Hepatocyte (in vitro differentiated cells): Measurements from ENCODE around the gene ZBTB20. TPM values are rescaled to one million over a fixed set of nuclear protein-coding genes. Genes with fewer than 3 reads are reported as not detected.

Experiments used
- DNase-seq: peaks from one replicate; pipeline ENCODE4 v3.0.0-alpha.2; 2016; ENCODE audit warnings: low spot score
- H2AFZ ChIP-seq: fragments of 200-600 bp; sonication (generic); 2 replicates; pipeline ENCODE4 v1.6.0; 2016; ENCODE audit warnings: antibody characterized with exemption, mild to moderate bottlenecking
- H3K27ac ChIP-seq: fragments of 200-600 bp; sonication (generic); 2 replicates; pipeline ENCODE4 v1.5.1; 2016; ENCODE audit warnings: mild to moderate bottlenecking
- H3K27me3 ChIP-seq: fragments of 200-600 bp; sonication (generic); 2 replicates; pipeline ENCODE4 v1.6.1; 2016
- H3K36me3 ChIP-seq: fragments of 200-600 bp; sonication (generic); replicated peaks from 2 replicates; pipeline ENCODE4 v1.5.1; 2016; ENCODE audit warnings: low read depth; ENCODE audit not compliant: insufficient read depth
- H3K4me1 ChIP-seq: fragments of 200-600 bp; sonication (generic); 2 replicates; pipeline ENCODE4 v1.5.1; 2016; ENCODE audit warnings: mild to moderate bottlenecking, moderate library complexity; ENCODE audit not compliant: insufficient read depth
- H3K4me2 ChIP-seq: fragments of 200-600 bp; sonication (generic); 2 replicates; pipeline ENCODE4 v1.6.0; 2016
- H3K4me3 ChIP-seq: fragments of 200-600 bp; sonication (generic); 2 replicates; pipeline ENCODE4 v1.5.1; 2016; ENCODE audit warnings: mild to moderate bottlenecking
- H3K79me2 ChIP-seq: fragments of 200-600 bp; sonication (generic); 2 replicates; pipeline ENCODE4 v1.6.0; 2017; ENCODE audit warnings: mild to moderate bottlenecking
- H3K9me2 ChIP-seq: fragments of 200-600 bp; sonication (generic); replicated peaks from 2 replicates; pipeline ENCODE4 v1.6.0; 2017; ENCODE audit warnings: mild to moderate bottlenecking; ENCODE audit not compliant: insufficient read depth
- H3K9me3 ChIP-seq: fragments of 200-600 bp; sonication (generic); 2 replicates; pipeline ENCODE4 v1.5.1; 2016; ENCODE audit warnings: low read depth, mild to moderate bottlenecking
- H4K20me1 ChIP-seq: fragments of 200-600 bp; sonication (generic); 2 replicates; pipeline ENCODE4 v1.6.0; 2016; ENCODE audit warnings: mild to moderate bottlenecking; ENCODE audit not compliant: insufficient read depth, poor library complexity, severe bottlenecking
- CTCF ChIP-seq: fragments of 200-600 bp; sonication (generic); IDR thresholded peaks from 2 replicates; pipeline ENCODE4 v1.5.1; 2016; ENCODE audit warnings: antibody characterized with exemption, mild to moderate bottlenecking; ENCODE audit not compliant: poor library complexity
- EZH2 ChIP-seq: fragments of 200-600 bp; sonication (generic); IDR thresholded peaks from 2 replicates; pipeline ENCODE4 v1.6.1; 2016; ENCODE audit warnings: antibody characterized with exemption, mild to moderate bottlenecking, borderline replicate concordance
- EZH2phosphoT487 ChIP-seq: fragments of 200-600 bp; sonication (generic); IDR thresholded peaks from one replicate; pipeline ENCODE4 v1.6.1; 2018; ENCODE audit warnings: antibody characterized with exemption, mild to moderate bottlenecking, low read depth, moderate library complexity; ENCODE audit not compliant: unreplicated experiment, severe bottlenecking
- WGBS: methylation state at CpG from one replicate; pipeline ENCODE4 v1.1.6; 2016; ENCODE audit warnings: low lambda C conversion rate; ENCODE audit errors: missing lambda C conversion rate; 5-methylcytosine and 5-hydroxymethylcytosine counted together
- polyA plus RNA-seq: library from polyadenylated mRNA; unstranded; fragments of >200 nt; fragmentation: Nextera tagmentation; extraction: Ambion mirVana; gene quantifications from 2 replicates; pipeline ENCODE4 v1.2.1, GENCODE V29; 2016
- total RNA-seq: library from RNA; depleted of rRNA; stranded (reverse); fragments of >200 nt; gene quantifications from 2 replicates; pipeline ENCODE4 v1.2.3, GENCODE V29; 2014

Gene ZBTB20
- total and polyA plus RNA-seq, 2 experiments from 2014 or later: 25.8 to 28.0 TPM

GRCh38 chr3:114336857-114337256 lies 810.2 kb downstream of the ZBTB20 start:
- no peaks in the 10 kb centered on the region for H3K9me2 ChIP-seq

GRCh38 chr3:114336122-114336697 lies 810.9 kb downstream of the ZBTB20 start:
- no peak overlapping the region for H3K4me2 ChIP-seq
- H2AFZ ChIP-seq: no peak overlapping the region
- H3K79me2 ChIP-seq: no peaks in the 10 kb centered on the region
- H3K4me1 ChIP-seq: no peaks in the 10 kb centered on the region
- no peaks in the 10 kb centered on the region for H3K9me2 ChIP-seq
- H3K27ac ChIP-seq: no peak overlapping the region
- H3K27me3 ChIP-seq: no peaks in the 10 kb centered on the region
- H4K20me1 ChIP-seq: no peaks in the 10 kb centered on the region
- WGBS: 86% methylated on average over 1 of the region's 1 CpG
- no peak overlapping the region for H3K4me3 ChIP-seq
- H3K9me3 ChIP-seq: no peaks in the 10 kb centered on the region
- TF ChIP-seq CTCF (peak; percentile 35), EZH2 (no peak)
- DNase-seq: no peak
- H3K36me3 ChIP-seq: no peaks in the 10 kb centered on the region

More at GRCh38 chr3:114336857-114337256, 810.2 kb downstream of the ZBTB20 start:
- no peaks in the 10 kb centered on the region for H4K20me1 ChIP-seq
- H3K36me3 ChIP-seq: no peaks in the 10 kb centered on the region
- no peak for DNase-seq
- WGBS: 92% methylated on average over 3 of the region's 3 CpGs
- TF ChIP-seq CTCF: no peak
- TF ChIP-seq EZH2: no peak
- TF ChIP-seq EZH2phosphoT487: no peak
- no peaks in the 10 kb centered on the region for H3K79me2 ChIP-seq
- H3K4me2 ChIP-seq: no peak overlapping the region
- H3K9me3 ChIP-seq: no peaks in the 10 kb centered on the region
- no peaks in the 10 kb centered on the region for H3K4me1 ChIP-seq
- no peak overlapping the region for H2AFZ ChIP-seq
- H3K27me3 ChIP-seq: no peaks in the 10 kb centered on the region
- no peak overlapping the region for H3K4me3 ChIP-seq
- H3K27ac ChIP-seq: no peak overlapping the region

GRCh38 chr3:114333923-114334240 lies 813.2 kb downstream of the ZBTB20 start:
- H3K4me1 ChIP-seq: no peaks in the 10 kb centered on the region
- no peak overlapping the region for H3K4me2 ChIP-seq
- no peaks in the 10 kb centered on the region for H3K79me2 ChIP-seq
- no peaks in the 10 kb centered on the region for H3K9me2 ChIP-seq
- no peak overlapping the region for H3K4me3 ChIP-seq
- H3K9me3 ChIP-seq: no peaks in the 10 kb centered on the region
- H4K20me1 ChIP-seq: no peaks in the 10 kb centered on the region
- no peaks in the 10 kb centered on the region for H3K36me3 ChIP-seq
- H3K27me3 ChIP-seq: no peaks in the 10 kb centered on the region
- TF ChIP-seq CTCF: no peak
- no peak for TF ChIP-seq EZH2
- TF ChIP-seq EZH2phosphoT487: no peak
- WGBS: 90% methylated on average over 2 of the region's 2 CpGs
- no peak overlapping the region for H3K27ac ChIP-seq
- H2AFZ ChIP-seq: no peak overlapping the region
- no peak for DNase-seq
